GM13977 (cell line): Measurements from ENCODE around the gene IL3RA.
A peak's percentile ranks its signal among the peaks of the same experiment; 100 is the strongest.

ENCODE experiments used
- DNase-seq: peaks from one replicate; pipeline ENCODE4 v3.0.0; 2012; ENCODE audit warnings: low spot score
- in situ Hi-C: fragments of 300-500 bp; cut with MboI; formaldehyde crosslinking; loops from one replicate; pipeline ENCODE4 v1.12.0; 2022; ENCODE audit warnings: low sequenced_read_pairs, low pct_unique_long_range_greater_than_20kb, mixed read lengths, inconsistent platforms; ENCODE audit not compliant: unreplicated experiment
- TF ChIP-seq, protein P1 (sequence below): IDR thresholded peaks from 2 replicates; pipeline ENCODE4 v1.5.1; 2012; ENCODE audit warnings: mild to moderate bottlenecking, control low read depth; ENCODE audit not compliant: insufficient read depth; ENCODE audit errors: extremely low read depth, missing control alignments

IL3RA gene

GRCh38 chrX:1385253-1386223 lies 49.0 kb downstream of the IL3RA start:
- in situ Hi-C loops, result no loop called here
- TF ChIP-seq, protein P1, sequence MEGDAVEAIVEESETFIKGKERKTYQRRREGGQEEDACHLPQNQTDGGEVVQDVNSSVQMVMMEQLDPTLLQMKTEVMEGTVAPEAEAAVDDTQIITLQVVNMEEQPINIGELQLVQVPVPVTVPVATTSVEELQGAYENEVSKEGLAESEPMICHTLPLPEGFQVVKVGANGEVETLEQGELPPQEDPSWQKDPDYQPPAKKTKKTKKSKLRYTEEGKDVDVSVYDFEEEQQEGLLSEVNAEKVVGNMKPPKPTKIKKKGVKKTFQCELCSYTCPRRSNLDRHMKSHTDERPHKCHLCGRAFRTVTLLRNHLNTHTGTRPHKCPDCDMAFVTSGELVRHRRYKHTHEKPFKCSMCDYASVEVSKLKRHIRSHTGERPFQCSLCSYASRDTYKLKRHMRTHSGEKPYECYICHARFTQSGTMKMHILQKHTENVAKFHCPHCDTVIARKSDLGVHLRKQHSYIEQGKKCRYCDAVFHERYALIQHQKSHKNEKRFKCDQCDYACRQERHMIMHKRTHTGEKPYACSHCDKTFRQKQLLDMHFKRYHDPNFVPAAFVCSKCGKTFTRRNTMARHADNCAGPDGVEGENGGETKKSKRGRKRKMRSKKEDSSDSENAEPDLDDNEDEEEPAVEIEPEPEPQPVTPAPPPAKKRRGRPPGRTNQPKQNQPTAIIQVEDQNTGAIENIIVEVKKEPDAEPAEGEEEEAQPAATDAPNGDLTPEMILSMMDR, result no peak

DNA sequence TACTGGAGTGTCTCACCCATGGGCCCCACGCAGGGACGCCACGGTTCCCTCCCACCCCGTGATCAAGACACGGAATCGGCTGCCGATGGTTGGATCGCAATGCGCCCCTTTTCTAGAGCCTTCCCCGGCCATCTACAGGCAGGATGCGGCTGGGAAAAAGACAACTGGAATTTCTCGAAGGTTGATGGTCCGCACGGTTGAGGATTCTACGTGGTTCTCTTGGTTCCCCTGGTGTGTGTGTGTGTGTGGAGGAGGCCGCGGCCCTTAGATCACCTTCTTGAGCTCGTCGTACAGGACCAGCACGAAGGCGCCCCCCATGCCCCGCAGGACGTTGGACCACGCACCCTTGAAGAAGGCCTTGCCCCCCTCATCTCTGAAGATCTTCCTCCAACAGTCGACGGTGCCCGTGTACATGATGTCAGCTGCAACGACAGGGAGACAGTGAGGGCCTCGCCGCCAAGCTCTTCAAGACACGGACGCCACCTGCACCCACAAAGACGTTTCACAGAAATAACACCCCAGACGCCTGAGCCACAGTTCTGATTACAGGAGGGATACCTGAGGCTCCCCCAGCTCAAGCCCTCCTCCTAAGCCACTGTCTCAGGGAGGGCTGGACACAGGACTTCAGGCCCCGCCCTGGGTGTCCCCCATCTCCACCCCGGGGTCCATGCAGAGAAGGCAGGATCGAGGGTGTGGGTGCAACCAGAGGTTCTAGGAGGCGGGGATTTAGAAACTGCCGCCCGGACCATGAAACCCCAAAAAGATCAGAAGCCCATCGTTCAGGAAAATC lies 49.9 kb downstream of the IL3RA start:
- no peak for DNase-seq
- TF ChIP-seq, protein P1, result no peak
- in situ Hi-C loops, result no loop called here

More at GRCh38 chrX:1385253-1386223, 49.0 kb downstream of the IL3RA start:
- peak; percentile 6 for DNase-seq

DNA sequence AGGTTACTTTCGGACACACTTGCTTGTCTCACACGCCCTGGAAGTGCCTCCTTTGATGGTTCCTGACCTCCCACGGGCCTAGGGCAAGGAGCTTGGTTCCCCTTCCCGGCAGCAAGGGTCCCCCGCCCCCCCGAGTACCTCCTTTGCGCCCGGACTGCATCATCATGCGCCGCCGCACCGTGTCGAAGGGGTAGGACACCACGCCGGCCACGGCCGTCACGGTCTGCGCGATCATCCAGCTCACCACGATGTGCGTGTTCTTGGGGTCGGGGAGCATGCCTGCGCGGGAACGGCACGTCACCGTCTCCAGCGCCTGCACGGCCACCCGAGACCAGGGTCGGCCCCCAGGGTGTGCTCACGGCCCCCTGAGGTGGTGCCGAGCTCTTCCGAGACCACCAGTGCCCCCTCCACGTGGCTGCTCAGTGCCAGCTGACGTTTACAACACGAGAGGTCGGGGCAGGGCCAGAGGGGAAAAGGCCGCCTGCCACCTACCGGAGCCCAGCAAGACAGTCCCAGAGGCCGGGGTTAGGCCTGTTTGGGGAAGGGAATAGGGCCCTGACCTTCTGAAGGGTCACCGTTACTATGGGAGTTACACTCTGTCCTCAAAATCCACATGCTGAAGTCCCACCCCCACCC lies 50.7 kb downstream of the IL3RA start:
- in situ Hi-C loops, result no loop called here
- TF ChIP-seq, protein P1, result no peak
- DNase-seq, result no peak

DNA sequence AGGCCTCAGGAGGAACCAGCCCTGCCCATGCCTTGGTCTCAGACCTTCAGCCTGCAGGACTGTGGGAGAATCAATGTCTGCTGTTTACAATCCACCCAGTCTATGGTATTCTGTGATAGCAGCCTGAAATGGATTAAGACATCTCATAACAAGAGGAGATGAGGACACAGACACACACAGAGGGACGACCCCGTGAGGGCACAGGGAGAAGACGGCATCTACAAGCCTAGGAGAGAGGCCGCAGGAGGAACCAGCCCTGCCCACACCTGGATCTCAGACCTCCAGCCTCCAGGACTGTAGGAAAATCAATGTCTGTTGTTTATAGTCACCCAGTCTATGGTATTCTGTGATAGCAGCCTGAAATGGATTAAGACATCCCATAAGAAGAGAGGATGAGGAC lies 52.1 kb downstream of the IL3RA start:
- TF ChIP-seq, protein P1, result no peak
- in situ Hi-C loops, result no loop called here
- no peak for DNase-seq

- in situ Hi-C loops, result no loop called here
- TF ChIP-seq, protein P1, result no peak
- no peak for DNase-seq
Measured at GRCh38 chrX:1389181-1389992, 52.8 kb downstream of the IL3RA start.

GRCh38 chrX:1389993-1390285 lies 53.4 kb downstream of the IL3RA start:
- in situ Hi-C loops, result no loop called here
- TF ChIP-seq, protein P1, result no peak

More at GRCh38 chrX:1389993-1390285, 53.4 kb downstream of the IL3RA start:
- no peak for DNase-seq
